OCI-M2 (cell line): ENCODE data around the gene SDSL.

Experiments
- DNase-seq: peaks from one replicate; lab custom pipeline; 2025; ENCODE audit not compliant: unreplicated experiment; lab: John Stamatoyannopoulos, UW

Gene SDSL

DNA sequence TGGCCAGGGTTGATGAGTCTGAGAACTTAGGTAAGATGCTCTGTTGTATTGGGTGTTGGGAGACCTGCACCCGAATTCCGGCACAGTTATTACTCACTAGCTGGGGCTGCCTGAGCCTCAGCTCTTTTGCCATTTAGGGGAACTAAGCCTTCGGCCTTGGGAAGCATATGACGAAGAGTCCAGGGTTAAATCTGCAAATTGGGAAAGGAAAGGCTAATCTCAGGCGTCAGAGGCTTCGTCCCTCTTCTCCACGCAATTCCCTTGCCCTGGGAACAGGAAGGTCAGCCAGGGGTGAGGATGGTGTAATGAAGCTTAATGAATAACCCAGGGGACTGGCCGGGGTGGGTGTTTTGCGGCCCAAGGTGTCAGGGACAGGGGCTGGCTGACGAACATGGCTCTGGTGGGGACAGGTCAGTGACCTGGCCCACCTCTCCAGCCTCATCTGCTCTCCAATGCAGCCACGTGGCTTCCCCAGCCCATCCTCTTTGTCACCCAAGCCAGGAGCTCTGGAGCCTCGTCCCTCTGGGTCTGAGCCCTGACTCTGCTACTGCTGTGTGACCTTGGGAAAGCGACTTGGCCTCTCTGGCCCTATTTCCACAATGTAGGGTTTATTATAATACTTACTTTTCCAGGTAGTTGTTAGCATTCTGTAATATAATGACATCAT, 3.8 kb upstream of the SDSL start:
- DNase-seq = no peak

DNA sequence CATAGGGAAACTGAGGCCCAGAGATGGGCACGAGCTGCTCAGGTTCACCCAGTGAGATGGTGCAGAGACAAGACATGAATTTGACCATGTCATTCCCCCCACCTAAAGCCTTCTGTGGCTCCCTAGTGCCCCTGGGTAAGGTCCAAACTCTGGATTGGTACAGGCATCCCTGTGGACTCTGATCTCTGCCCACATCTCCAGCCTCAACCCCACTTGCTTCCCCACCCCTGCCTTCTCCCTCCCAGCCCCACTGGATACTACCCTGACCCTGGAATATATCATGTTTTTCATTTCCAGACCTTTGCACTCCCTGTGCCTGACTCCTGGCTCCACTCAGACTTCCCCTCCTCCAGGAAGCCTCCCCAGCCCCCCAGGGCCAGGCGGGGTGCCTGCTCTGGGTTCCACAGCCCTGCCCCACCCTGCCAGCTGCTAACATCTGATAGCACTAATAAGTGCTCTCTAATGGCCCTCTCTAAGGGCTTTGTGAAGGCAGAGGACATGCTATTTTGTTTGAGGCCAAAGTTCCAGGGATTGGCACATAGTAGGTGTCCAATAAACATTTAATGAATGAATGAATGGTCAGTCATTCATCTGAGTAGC, 1.1 kb upstream of the SDSL start:
- DNase-seq = no peak

DNA sequence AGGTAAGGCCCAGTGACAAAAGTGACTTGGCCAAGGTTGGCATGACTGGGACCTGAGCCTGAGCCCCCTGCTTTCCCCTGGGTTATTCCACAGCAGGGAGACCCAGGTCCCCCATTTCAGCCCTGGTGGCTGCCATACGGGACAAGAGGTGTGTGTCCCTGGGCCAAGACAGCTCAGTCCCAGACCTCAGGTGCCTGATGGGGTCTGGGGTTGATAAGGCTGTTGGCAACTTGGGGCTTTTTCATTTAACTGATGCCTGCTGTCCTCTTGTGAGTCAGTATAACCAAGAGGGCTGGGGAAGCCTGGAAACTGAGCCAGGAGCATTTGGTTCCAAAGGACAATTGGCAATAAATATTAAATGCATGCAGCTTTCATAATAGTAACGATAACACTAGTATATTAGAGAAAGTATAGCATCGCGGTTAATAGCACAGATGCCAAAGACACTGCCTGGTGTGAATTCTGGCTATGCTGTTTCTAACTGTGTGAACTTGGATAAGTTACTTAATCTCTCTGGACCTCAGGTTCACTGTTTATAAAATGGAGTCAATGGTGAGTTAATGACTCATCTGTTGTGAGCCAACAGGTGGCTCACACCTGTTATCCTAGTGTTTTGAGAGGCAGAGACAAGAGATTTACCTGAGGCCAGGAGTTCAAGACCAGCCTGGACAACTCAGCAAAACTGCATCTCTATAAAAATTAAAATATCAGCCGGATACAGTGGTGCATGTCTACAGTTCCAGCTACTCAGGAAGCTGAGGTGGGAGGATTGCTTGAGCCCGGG, 898 bp downstream of the SDSL start:
- no peak for DNase-seq

DNA sequence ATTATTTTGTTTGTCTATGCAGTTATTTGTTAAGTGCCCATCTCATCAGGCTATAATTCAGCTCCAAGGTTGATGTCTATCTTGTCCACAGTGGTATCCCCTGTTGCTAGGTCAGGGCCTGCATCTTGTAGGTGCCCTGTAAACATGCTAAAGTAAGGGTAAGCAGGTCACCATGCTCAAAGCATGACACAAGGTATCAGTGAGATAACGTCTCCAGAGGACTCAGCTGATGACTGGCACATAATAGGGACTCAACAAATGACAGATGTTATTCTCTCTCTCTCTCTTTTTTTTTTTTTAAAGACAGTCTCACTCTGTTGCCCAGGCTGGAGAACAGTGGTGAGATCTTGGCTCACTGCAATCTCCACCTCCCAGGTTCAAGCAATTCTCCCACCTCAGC, 2.3 kb downstream of the SDSL start:
- DNase-seq = no peak

DNA sequence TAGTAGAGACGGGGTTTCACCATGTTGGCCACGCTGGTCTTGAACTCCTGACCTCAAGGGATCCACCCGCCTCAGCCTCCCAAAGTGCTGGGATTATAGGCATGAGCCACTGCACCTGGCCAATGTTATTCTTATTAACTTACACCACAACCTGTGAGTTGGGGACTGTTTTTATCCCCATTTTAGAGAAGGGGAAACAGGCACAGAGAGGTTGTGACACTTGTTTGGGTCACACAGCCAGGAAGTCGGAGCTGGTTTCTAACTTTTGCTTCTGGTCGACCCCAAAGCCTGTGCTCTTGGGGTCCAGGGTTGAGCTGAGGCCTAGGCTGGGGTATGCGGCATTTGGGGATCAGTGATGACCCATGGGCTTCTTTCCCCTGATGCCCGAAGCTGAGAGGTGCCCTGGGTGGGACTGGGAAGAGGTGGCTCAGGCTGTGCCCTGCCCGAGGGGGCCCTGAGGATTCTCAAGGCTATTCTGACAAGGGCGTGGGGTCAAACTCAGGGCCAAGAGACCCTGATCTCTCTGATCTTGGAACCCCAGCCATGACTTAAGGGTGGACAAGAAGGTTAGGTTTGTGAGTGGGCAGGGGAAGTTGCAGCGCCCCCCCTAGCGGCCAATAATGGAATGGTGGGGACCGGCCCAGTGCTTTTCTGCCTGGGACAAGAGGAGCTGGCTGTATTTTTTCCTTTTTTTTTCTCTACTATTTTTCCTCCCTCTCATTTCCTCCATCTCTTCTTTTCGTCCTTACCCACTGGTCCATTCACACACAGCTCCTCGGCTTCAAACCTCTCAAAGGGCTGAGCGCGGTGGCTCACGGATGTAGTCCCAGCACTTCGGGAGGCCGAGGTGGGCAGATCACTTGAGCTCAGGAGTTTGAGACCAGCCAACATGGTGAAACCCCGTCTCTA, 3.0 kb downstream of the SDSL start:
- no peak for DNase-seq

DNA sequence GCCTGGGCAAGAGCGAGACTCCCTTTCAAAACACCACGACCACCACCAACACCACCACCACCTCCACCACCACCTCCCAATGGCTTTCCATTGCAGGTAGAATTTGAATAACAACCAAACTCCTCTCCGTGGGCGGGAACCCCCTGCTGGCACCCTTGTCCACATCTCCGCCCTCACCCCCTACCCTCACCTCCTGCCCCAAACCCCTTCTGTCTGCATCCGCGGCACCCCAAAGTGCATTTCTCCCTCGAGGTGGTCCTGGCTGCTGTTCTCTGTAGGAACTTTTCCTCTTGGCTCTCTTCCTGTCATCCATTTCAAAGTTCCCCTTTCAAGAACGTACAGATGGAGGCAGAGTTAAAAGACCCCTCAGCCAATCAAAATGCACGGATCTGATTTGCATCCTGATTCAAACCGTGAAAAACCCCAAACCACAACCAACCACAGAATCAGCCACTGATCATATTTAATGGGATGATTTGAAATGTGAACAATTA, 3.8 kb downstream of the SDSL start:
- DNase-seq = no peak

DNA sequence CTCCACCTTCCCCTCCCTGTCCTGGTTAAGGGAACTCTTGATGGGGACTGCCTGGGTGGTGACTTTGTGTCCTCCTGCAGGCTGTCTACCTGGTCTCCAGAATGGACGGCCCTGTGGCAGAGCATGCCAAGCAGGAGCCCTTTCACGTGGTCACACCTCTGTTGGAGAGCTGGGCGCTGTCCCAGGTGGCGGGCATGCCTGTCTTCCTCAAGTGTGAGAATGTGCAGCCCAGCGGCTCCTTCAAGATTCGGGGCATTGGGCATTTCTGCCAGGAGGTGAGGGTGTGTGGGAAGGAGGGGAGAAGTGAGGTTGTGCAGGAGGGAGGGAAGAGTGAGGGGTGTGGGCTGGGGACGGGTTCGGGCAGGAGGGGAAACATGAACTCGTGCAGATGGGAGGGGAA, 5.7 kb downstream of the SDSL start:
- DNase-seq = no peak

DNA sequence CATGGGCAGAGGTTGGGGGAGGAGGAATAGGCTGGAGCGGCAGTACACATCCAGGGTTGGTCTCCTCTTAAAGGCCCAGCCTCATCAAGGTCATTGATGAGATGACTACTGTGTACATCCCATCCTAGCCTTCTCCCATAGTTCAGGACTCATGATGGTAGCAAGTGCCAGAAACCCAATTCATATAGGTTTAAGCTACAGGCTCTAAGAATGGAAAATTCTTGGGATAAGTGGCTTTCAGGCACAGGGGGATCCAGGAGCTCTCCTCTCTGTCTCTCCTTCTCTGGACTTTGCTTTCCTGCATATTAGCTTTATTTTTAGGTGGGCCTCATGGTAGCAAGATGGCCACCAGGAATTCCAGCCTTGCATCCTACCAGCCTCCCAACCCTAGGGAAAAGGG, 6.3 kb downstream of the SDSL start:
- no peak for DNase-seq

DNA sequence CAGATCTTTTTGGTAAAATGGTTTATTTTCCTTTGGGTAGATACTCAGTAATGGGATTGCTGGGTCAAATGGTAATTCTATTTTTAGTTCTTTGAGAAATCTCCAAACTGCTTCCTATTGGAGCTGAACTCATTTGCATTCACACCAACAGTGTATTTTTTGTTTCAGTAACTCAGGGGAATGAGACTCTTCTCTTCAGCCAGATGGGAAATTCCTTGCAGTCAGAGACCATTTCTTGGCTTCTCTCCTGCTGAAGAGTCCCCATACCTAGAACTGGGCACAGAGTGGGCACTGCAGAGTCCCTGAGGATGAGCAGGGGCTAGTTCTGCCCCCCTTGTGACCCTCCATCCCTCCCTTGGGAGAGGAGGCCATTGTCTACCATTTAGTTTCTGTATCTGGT, 10.8 kb downstream of the SDSL start:
- no peak for DNase-seq

DNA sequence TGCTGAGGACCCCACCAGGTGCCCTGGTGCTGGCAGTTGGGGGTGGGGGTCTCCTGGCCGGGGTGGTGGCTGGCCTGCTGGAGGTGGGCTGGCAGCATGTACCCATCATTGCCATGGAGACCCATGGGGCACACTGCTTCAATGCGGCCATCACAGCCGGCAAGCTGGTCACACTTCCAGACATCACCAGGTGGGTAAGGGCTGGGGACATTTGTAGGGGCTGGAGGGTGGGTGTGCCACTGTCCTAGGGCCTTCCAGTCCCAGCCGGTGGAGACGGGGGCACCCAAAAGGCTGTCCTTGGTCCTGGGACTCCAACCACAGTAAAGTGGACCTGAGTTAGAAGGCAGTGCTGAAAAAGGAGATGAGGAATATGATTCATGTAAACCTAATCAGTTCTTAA, 13.2 kb downstream of the SDSL start:
- no peak for DNase-seq

DNA sequence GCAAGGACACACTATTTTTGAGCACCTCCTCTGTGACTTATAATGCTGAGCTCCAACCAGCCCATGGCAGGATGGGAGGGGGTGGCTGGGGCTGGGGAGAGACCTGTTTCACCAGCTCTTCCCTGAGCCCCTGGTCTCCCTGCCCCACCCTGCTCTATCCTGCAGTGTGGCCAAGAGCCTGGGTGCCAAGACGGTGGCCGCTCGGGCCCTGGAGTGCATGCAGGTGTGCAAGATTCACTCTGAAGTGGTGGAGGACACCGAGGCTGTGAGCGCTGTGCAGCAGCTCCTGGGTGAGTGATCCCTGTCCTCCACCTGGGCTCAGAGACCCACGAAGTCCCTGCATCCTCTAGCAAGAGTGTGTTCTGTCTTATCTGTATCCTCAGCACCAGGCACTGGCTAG, 14.4 kb downstream of the SDSL start:
- DNase-seq = no peak

DNA sequence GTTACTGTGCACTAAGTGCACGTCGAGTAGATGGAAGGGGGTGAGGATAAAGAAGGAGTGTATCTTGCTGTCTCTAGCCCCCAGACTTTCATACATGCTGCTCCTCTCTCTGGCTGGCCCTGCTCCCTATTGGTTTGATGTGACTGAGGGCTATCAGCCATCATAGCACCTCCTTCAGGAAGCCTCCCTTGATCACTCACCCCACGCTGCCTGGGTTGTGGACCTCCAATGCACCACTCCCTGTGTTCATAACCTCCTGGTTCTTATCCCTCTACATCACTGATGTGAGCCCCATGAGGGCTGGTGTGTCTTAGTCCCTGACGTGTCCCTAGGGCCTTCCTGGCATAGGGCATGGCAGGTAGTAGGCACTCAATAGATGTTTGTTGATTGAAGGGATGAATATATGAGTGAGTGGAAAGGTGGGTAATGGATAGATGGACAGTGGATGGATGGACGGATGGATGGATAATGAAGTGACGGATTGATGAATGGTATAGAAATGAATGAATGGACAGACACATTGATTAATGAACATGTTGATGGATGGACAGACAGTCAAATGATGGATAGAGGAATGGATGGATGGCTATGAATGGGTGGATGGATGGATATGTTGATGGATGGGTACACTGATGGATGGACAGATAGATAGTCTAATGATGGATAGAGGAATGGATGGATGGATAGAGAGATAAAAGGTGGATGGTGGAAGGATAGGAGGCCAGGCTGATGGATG, 15.0 kb downstream of the SDSL start:
- no peak for DNase-seq

DNA sequence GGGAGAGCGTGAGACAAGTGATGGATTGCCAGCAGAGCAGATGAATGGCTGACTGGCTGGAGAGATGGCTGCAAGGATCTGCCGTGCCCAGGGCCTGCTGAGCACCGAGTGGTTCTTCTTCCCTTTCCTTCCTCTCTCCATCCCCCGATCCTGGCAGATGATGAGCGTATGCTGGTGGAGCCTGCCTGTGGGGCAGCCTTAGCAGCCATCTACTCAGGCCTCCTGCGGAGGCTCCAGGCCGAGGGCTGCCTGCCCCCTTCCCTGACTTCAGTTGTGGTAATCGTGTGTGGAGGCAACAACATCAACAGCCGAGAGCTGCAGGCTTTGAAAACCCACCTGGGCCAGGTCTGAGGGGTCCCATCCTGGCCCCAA, 15.5 kb downstream of the SDSL start:
- no peak for DNase-seq

DNA sequence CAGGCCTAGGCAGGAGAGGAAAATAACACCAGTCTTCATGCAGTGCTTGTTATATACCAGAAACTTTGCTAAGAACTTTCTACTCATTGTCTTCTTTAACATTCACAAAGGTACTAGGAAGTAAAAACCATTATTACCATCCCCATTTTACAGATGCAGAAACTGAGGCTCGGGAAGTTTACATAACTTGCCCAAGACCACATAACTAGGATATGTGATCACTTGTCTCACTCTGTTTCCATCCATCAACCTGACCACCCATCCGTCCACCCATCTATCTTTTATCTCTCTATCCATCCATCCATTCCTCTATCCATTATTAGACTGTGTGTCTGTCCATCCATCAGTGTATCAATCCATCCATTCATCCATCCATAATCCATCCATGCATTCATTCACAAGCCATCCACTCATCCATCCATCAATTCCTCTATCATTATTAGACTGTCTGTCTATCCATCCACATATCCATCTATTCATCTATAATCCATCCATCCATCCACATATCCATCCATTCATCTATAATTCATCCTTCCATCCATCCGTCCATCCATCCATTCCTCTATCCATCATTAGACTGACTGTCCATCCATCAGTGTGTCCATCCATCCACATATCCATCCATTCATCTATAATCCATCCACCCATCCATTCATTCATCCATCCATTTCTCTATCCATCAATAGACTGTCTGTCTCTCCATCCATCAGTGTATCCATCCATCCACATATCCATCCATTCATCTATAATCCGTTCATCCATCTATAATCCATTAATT, 16.5 kb downstream of the SDSL start:
- DNase-seq = no peak

DNA sequence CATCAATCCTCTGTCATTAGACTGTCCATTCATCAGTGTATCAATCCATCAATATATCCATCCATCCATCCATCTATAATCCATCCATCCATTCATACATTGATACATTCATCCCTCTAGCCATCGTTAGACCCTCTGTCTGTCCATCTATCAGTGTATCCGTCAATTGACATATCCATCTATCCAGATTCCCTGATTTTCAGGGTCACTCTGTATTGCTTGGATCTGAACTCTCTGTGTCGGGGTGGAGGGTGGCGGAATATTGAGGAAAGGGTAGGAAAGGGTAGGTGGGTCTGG, 17.1 kb downstream of the SDSL start:
- DNase-seq = no peak

DNA sequence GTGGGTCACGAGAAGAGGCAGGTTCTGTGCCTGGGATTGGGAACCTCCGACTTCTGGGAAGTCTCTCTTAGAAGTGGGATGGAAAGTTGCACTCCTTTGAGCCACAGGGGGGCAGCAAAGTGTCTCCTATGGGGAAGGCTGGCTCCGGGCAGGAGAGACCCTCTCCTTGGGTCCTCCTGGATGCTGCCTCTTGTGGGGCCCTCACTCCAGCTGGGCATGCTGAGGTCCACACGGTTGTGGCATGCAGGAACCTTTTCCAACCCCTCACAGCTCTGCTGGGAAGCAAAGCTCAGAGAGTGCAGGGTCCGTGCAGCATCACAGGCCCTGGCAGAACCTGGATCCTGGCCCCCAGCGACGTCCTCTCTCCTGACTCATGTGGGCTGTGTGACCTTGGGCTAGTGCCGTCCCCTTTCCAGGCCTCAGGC, 17.4 kb downstream of the SDSL start:
- no peak for DNase-seq

DNA sequence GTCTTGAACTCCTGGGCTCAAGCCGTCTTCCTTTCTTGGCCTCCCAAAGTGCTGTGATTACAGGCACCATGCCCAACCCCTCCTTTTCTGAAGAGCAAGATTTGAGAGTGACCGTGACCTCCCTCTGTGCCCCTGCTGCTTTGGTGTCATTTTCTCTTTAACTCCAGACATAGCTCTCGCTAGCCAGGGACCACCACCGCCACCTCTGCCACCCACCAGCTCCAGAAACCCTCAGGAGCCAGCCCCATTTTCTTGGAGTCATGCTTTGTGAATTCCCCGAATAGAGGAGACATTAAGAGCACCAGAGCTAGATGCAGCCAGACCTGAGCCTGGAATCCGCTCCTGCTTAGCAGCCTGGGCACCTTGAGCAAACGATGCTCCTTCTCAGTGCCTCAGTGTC, 18.2 kb downstream of the SDSL start:
- no peak for DNase-seq

DNA sequence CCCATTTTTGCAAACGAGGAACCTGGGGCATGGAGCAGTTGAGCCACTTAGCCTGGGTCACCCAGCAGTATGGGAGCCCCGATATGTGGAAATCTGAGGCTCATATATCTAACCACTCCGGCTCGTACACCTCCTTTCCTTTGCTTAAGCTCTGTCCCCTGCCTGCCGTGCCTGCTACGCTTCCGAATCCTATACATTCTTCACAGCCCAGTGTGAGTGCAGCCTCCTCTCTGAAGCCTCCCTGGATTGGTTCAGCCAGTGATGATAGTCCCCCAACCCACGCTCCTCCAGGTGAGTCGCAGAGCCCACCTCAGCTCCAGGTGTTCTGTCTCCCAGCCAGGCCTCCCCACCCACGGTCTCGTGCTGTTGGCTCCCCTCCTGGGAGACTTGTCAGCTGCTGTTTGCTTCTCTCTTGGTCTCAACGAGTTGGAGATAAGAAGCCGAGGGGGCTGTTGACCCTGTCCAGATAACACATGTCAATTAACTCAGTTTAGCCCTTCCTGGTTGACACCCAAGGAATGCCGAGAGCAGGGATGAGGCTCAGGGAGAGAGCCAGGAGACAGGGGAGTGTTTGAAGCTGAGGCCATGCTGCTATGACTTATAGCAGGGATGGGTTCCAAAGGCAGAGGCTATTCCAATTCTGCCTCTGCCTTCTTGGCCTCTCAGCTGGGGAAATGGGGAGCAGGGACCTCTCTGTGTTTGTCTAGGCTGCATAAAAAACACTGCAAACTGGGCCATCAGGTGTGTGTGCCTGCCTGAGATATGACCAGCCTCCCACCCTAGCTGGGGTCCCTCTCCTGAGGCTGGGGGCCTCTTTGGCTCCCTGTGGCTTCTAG, 19.0 kb downstream of the SDSL start:
- no peak for DNase-seq

DNA sequence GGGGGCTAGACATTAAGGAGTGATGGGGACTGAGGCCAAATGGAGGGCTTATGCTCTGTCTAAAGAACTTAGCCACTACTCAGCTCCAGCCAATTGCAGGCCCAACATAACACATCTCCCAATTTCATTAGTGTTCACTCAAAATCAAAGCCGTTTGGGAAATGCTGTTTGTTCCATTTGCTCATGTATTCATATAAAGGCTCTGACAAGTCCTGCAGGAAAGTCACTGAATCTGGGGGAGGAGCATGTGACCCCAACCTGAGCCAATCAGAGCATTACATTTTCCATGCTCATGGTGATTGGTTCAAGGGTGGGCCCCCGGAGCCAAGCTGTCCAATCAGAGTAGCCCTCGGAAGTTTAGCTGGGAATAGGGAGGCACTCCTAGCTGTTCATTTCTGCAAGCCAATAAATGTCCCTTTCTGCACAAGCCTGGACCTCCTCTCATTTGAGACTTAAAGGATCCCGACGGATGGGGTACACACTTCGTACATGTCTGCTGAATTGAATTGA, 20.9 kb downstream of the SDSL start:
- DNase-seq = no peak
